ENCODE data around the gene PRMT5. TPM values are rescaled to one million over a fixed set of nuclear protein-coding genes. Genes with fewer than 3 reads are reported as not detected.
A peak's percentile ranks its signal among the peaks of the same experiment; 100 is the strongest.
"Not testable (repeated sequence)": the region's sequence is repeated elsewhere in the genome, so short reads cannot be mapped to it uniquely, and the experiment has no call there.

The PRMT5 gene
- total RNA-seq, 4 donors from 2014 or later: 67.2 to 83.2 (median 78.6) TPM

DNA sequence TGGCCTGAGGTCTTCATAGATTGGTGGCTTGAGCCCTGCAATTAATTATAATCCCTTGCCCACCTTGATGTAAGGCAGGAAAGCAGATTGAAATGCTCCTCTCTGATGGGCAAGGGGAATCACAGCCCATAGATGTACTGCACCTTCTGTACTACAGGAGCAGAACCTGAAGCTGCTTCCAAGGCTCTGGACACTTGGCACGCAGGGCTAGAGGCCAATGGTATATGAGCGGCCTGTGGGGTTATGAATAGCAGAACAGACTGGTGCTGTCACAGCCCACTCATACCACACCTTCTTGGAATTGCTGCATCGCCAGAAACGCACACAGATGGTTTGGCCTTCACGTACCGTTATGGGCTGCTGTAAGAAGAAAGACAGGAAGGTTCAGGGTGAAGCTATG lies 8.5 kb downstream of the PRMT5 start:
- intact Hi-C loops (cut with DNase I; ENCODE audit: low total_unique reads): loop anchor here (10.0 kb wide), 2 partner anchors 364 to 634 kb away; partner anchors contain the start of genes HOMEZ, THTPA and ZFHX2
- Histone ChIP-seq H3K27ac (no peak overlapping the region), H3K27me3 (no peaks in the 10 kb centered on the region), H3K4me1 (peaks cover 6 to 23% of the 10 kb centered on the region in 2 donors), H3K9me3 (no peaks in the 10 kb centered on the region), H3K36me3 (peaks cover 3 to 56% of the 10 kb centered on the region in 2 donors), H3K4me3 (no peak overlapping the region)
- TF ChIP-seq, protein P1, sequence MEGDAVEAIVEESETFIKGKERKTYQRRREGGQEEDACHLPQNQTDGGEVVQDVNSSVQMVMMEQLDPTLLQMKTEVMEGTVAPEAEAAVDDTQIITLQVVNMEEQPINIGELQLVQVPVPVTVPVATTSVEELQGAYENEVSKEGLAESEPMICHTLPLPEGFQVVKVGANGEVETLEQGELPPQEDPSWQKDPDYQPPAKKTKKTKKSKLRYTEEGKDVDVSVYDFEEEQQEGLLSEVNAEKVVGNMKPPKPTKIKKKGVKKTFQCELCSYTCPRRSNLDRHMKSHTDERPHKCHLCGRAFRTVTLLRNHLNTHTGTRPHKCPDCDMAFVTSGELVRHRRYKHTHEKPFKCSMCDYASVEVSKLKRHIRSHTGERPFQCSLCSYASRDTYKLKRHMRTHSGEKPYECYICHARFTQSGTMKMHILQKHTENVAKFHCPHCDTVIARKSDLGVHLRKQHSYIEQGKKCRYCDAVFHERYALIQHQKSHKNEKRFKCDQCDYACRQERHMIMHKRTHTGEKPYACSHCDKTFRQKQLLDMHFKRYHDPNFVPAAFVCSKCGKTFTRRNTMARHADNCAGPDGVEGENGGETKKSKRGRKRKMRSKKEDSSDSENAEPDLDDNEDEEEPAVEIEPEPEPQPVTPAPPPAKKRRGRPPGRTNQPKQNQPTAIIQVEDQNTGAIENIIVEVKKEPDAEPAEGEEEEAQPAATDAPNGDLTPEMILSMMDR (IDR thresholded peaks at IDR 0.05 in 4 of 5, conservative IDR thresholded peaks at IDR 0.05 in 1 of 5): no peak
- no peak for TF ChIP-seq POLR2A (IDR thresholded peaks at IDR 0.05)
- ATAC-seq: no peak
- DNase-seq: no peak
- in situ Hi-C loops (cut with MboI; ENCODE audit: low sequenced_read_pairs in 4 of 4): no loop called here

GRCh38 chr14:22919601-22919921 lies 9.6 kb downstream of the PRMT5 start:
- TF ChIP-seq POLR2A (IDR thresholded peaks at IDR 0.05): no peak
- TF ChIP-seq, protein P1 (IDR thresholded peaks at IDR 0.05 in 4 of 5, conservative IDR thresholded peaks at IDR 0.05 in 1 of 5): no peak
- intact Hi-C loops (cut with DNase I; ENCODE audit: low total_unique reads) (loop anchor here (1.0 to 5.0 kb wide), 4 partner anchors 10 to 322 kb away; partner anchors contain the start of genes ABHD4, LRP10, MMP14 and PRMT5), in situ Hi-C loops (cut with MboI; ENCODE audit: low sequenced_read_pairs in 4 of 4) (no loop called here)
- H3K27me3 ChIP-seq: no peaks in the 10 kb centered on the region
- DNase-seq: no peak
- H3K36me3 ChIP-seq: peaks cover under 1 to 45% of the 10 kb centered on the region in 2 donors
- peak overlapping the region; percentile 83 to 99 (median 98) for H3K27ac ChIP-seq
- no peaks in the 10 kb centered on the region for H3K9me3 ChIP-seq
- peak overlapping the region; percentile 36 to 99 (median 72) for H3K4me3 ChIP-seq
- H3K4me1 ChIP-seq: peaks cover 6 to 26% of the 10 kb centered on the region in 2 donors
- no peak for ATAC-seq

- peak within 1 kb of the TSS; percentile 95 to 99 (median 98) for H3K27ac ChIP-seq
- TF ChIP-seq POLR2A (IDR thresholded peaks at IDR 0.05): peak; percentile 87 to 88
- TF ChIP-seq, protein P1 (IDR thresholded peaks at IDR 0.05 in 4 of 5, conservative IDR thresholded peaks at IDR 0.05 in 1 of 5): no peak
- DNase-seq (peak; percentile 99 to 100), ATAC-seq (peak; percentile 99)
- no peaks in the 10 kb centered on the region for H3K27me3 ChIP-seq
- H3K4me1 ChIP-seq: peaks cover 6 to 26% of the 10 kb centered on the region in 2 donors
- in situ Hi-C loops (cut with MboI; ENCODE audit: low sequenced_read_pairs in 4 of 4): no loop called here
- H3K9me3 ChIP-seq: no peaks in the 10 kb centered on the region
- H3K4me3 ChIP-seq: peak within 1 kb of the TSS; percentile 81 to 99 (median 92)
- H3K36me3 ChIP-seq: peaks cover 0 to 42% of the 10 kb centered on the region in 2 donors
- intact Hi-C loops (cut with DNase I; ENCODE audit: low total_unique reads): loop anchor here (1.0 to 5.0 kb wide), 4 partner anchors 10 to 322 kb away; partner anchors contain the start of genes ABHD4, LRP10, MMP14 and PRMT5
Observed at GRCh38 chr14:22918804-22919600, 10.2 kb downstream of the PRMT5 start, which contains the start of gene RBM23. TSS of gene RBM23 (minus strand) at chr14:22919149.

DNA sequence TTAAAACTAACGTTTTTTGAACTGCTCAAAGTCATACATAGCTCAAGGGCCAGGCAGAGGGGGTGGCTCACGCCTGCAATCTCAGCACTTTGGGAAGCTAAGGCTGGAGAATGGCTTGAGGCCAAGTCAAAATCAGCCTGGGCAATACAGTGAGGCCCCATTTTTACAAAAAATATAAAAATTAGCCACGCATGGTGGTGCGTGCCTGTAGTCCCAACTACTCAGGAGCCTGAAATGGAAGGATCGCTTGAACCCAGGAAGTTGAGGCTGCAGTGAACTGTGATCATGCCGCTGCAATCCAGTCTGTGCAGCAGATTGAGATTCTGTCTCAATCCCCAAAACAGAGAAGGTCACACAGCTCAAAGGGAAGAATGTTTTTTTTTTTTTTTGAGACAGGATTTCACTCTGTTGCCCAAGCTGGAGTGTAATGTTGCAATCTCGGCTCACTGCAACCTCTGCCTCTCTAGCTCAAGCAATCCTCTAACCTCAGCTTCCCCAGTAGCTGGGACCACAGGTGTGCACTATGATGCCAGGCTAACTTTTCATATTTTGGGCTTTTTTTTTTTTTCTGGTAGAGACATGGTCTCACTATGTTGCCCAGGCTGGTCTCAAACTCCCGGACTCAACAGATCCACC lies 13.2 kb downstream of the PRMT5 start:
- intact Hi-C loops (cut with DNase I; ENCODE audit: low total_unique reads) (loop anchor here (5.0 kb wide), 3 partner anchors 44 to 319 kb away; partner anchors contain the start of genes ABHD4, LRP10 and MMP14), in situ Hi-C loops (cut with MboI; ENCODE audit: low sequenced_read_pairs in 4 of 4) (no loop called here)
- Histone ChIP-seq H3K27ac (peak overlapping the region in 3 of 4 donors; percentile 44 to 99 (median 95)), H3K4me3 (no peak overlapping the region), H3K36me3 (peaks cover 0 to 14% of the 10 kb centered on the region in 2 donors), H3K9me3 (no peaks in the 10 kb centered on the region), H3K4me1 (peaks cover 6 to 40% of the 10 kb centered on the region in 2 donors), H3K27me3 (no peaks in the 10 kb centered on the region)
- peak; percentile 9 to 47 for DNase-seq
- TF ChIP-seq, protein P1 (IDR thresholded peaks at IDR 0.05 in 4 of 5, conservative IDR thresholded peaks at IDR 0.05 in 1 of 5): no peak
- TF ChIP-seq POLR2A (IDR thresholded peaks at IDR 0.05): no peak
- no peak for ATAC-seq

DNA sequence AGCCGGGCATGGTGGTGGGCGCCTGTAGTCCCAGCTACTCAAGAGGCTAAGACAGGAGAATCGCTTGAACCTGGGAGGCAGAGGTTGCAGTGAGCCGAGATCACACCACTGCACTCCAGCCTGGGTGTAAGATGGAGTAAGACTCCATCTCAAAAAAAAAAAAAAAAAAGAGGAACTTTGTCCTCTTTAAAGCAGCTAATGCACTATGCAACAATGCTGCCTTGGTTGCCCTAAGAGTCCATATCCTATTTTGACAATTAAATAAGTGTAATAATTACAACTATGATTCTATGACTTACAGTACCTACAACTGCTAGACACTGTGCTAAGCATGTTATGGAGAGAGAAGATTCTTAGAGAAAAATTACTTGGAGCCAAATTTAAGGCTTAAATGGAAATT lies 14.3 kb downstream of the PRMT5 start:
- H3K27me3 ChIP-seq; H3K9me3 ChIP-seq; DNase-seq; ATAC-seq; H3K36me3 ChIP-seq; H3K4me3 ChIP-seq; in situ Hi-C loops (cut with MboI; ENCODE audit: low sequenced_read_pairs in 4 of 4); H3K27ac ChIP-seq: not testable (repeated sequence)
- H3K4me1 ChIP-seq: peaks cover 6 to 40% of the 10 kb centered on the region in 2 donors
- intact Hi-C loops (cut with DNase I; ENCODE audit: low total_unique reads): loop anchor here (5.0 kb wide), 3 partner anchors 43 to 318 kb away; partner anchors contain the start of genes ABHD4, LRP10 and MMP14

Data from gastrocnemius medialis (tissue), 4 donors.